Brain microvascular endothelial cell (primary cell): ENCODE data around the gene POP7.

Experiments used
- DNase-seq: peaks from one replicate; pipeline ENCODE4 v3.0.0-alpha.2; 2020
- H3K27ac ChIP-seq: fragments of 250-450 bp; sonication (Bioruptor Pico); 2 replicates; pipeline ENCODE4 v1.5.1; 2020; ENCODE audit warnings: mild to moderate bottlenecking, moderate library complexity
- H3K27me3 ChIP-seq: fragments of 250-450 bp; sonication (Bioruptor Pico); replicated peaks from 2 replicates; pipeline ENCODE4 v1.5.1; 2020; ENCODE audit warnings: mild to moderate bottlenecking
- H3K36me3 ChIP-seq: fragments of 250-450 bp; sonication (Bioruptor Pico); replicated peaks from 2 replicates; pipeline ENCODE4 v1.5.1; 2020; ENCODE audit warnings: mild to moderate bottlenecking
- H3K4me3 ChIP-seq: 2 replicates; pipeline ENCODE4 v1.5.1; 2011; ENCODE audit warnings: low read depth, mild to moderate bottlenecking, control low read depth, low read length, moderate library complexity
- in situ Hi-C: cut with HindIII; loops from 2 replicates; pipeline ENCODE4 v1.10.0; 2017; ENCODE audit warnings: low sequenced_read_pairs, low pct_ligation_motif_present
- TF ChIP-seq, protein P1 (sequence below): IDR thresholded peaks from 2 replicates; pipeline ENCODE4 v1.5.1; 2011; ENCODE audit warnings: low read depth, mild to moderate bottlenecking, moderate library complexity, low read length, control low read depth, inconsistent platforms; ENCODE audit errors: missing control alignments

Gene POP7

DNA sequence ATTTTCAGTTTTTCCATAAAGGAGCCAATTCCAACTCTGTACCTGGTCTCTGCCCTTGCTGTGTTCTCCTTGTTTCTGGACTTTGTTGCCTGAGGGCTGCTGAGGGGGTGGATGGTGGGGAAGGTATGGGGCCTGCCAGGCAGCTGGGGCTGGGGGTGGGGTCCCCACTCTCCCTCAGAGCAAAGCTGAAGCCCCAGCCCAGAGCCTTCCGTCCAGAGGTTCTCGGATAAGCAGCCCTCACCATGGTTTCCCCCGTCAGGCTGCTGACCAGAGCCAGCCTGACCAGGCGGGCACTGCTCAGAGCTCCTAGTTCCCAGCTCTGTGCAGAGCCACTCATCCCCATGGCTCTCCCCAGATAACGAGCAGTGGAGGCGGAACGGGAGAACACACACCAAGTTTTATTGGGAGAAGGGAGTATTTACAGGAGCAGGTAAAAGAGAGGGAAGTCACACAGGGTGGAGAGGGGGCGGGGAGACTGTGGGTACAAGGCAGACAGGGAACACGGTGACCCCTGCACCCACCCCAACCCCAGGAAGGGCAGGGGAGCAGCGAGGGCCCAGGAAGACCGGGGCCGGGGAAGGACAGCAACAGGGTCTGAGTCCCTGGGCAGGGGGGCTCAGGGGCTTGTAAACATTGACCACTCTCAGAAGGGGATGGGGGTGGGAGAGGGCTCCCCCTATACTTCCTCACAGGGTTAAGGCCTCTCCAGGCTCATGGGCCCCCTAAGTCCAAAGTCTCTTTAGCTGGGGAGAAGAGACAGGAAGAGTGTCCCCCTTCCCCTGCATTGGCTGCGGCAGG is 26.6 kb upstream of the POP7 start:
- in situ Hi-C loops, result no loop called here
- Histone ChIP-seq H3K36me3 (peaks cover 63% of the 10 kb centered on the region), H3K4me3 (no peak overlapping the region), H3K27me3 (no peaks in the 10 kb centered on the region), H3K27ac (no peak overlapping the region)
- no peak for DNase-seq
- TF ChIP-seq, protein P1, sequence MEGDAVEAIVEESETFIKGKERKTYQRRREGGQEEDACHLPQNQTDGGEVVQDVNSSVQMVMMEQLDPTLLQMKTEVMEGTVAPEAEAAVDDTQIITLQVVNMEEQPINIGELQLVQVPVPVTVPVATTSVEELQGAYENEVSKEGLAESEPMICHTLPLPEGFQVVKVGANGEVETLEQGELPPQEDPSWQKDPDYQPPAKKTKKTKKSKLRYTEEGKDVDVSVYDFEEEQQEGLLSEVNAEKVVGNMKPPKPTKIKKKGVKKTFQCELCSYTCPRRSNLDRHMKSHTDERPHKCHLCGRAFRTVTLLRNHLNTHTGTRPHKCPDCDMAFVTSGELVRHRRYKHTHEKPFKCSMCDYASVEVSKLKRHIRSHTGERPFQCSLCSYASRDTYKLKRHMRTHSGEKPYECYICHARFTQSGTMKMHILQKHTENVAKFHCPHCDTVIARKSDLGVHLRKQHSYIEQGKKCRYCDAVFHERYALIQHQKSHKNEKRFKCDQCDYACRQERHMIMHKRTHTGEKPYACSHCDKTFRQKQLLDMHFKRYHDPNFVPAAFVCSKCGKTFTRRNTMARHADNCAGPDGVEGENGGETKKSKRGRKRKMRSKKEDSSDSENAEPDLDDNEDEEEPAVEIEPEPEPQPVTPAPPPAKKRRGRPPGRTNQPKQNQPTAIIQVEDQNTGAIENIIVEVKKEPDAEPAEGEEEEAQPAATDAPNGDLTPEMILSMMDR, result no peak

DNA sequence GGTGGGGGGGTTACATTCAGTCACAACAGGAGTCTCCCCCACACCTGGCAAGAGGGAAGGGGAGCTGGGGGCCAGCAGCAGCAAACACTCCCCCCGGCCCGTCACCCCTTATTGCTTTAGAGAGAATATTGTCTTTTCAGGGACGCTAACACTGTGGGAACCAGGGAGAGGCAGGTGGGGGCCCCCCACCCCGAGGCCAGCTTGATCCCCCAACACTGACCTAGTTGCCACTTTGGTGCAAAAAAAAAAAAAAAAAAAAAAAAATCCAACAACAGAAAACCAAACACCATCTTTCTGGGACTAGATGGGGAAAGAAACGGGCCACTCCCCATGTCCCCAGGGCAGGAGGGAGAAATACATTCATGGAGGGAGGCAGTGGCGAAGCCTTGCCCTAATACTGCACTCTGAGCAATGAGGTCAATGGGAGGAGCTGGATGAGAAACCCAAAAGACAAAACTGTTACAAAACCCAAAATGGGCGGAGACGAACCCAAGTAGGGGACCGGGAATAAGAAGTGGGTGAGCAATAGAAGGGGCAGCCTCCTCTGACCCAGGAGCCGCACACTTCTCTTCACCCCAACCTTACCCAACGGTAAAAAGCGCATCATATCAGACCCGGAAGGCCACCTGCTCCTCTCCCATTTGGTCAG is 25.9 kb upstream of the POP7 start:
- Histone ChIP-seq H3K27me3 (no peaks in the 10 kb centered on the region), H3K4me3 (no peak overlapping the region), H3K27ac (no peak overlapping the region), H3K36me3 (peaks cover 69% of the 10 kb centered on the region)
- TF ChIP-seq, protein P1, result no peak
- DNase-seq, result no peak
- in situ Hi-C loops, result no loop called here

- in situ Hi-C loops, result no loop called here
- H3K27ac ChIP-seq, result no peak overlapping the region
- peaks cover 76% of the 10 kb centered on the region for H3K36me3 ChIP-seq
These were observed 25.2 kb upstream of the POP7 start for GRCh38 chr7:100680576-100681271.

GRCh38 chr7:100681491-100682227 is 24.3 kb upstream of the POP7 start:
- in situ Hi-C loops, result no loop called here
- TF ChIP-seq, protein P1, result no peak
- no peaks in the 10 kb centered on the region for H3K27me3 ChIP-seq
- H3K27ac ChIP-seq, result no peak overlapping the region
- peaks cover 80% of the 10 kb centered on the region for H3K36me3 ChIP-seq
- no peak overlapping the region for H3K4me3 ChIP-seq
- no peak for DNase-seq

More at GRCh38 chr7:100680576-100681271, 25.2 kb upstream of the POP7 start:
- H3K4me3 ChIP-seq, result no peak overlapping the region
- TF ChIP-seq, protein P1, result no peak
- no peaks in the 10 kb centered on the region for H3K27me3 ChIP-seq
- no peak for DNase-seq

- Histone ChIP-seq H3K36me3 (peaks cover 80% of the 10 kb centered on the region), H3K27me3 (no peaks in the 10 kb centered on the region), H3K27ac (no peak overlapping the region), H3K4me3 (no peak overlapping the region)
- no peak for DNase-seq
- in situ Hi-C loops, result no loop called here
- TF ChIP-seq, protein P1, result no peak
These were observed 23.6 kb upstream of the POP7 start for GRCh38 chr7:100682228-100682741.
